Renal cortical epithelial cell (primary cell): Measurements from ENCODE around the gene POLH. TPM values are rescaled to one million over a fixed set of nuclear protein-coding genes. Genes with fewer than 3 reads are reported as not detected.

Experiments
- DNase-seq: peaks from one replicate; pipeline ENCODE4 v3.0.0-alpha.2; 2011; ENCODE audit warnings: low read depth
- total RNA-seq: library from RNA; depleted of rRNA; stranded (reverse); fragments of >200 nt; gene quantifications from 2 replicates; pipeline ENCODE4 v1.2.3, GENCODE V29; 2014

The POLH gene
- total RNA-seq, 1 donor from 2014 or later: 47.8 TPM

DNA sequence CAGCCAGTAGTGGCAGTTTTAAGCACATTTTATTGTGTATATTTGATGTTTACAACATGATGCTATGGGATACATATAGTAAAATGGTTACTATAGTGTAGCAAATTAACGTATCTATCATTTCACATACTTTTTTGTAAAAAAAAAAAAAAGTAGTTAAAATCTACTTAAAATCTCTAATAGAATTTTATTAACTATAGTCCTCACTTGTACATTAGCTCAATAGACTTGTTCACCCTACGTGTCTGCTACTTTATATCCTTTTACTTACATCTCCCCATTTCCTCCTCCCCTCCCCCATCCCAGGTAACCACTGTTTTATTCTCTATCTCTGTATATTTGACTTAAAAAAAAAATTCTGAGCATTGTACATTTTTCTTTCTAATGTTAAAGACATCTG lies 30.0 kb downstream of the POLH start:
- no peak for DNase-seq

DNA sequence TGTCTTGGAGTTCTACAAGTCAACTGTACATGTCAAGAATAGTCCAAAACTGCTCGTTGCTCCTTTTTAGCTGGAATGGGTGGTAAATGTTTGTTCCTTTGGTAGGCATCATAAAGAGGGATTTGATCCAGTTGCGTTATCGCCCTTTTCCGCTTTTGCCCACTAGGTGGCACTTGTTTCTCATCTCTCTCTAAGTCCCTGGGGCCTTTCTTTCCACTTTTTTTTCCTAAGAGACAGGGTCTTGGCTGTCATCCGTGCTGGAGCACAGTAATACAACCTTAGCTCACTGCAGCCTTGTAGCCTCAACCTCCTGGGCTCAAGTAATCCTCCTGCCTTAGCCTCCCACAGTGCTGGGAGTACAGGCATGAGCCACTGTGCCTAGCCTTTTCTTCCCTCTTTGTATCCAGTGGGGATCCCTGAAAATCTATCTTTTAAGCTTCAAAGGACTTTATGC lies 32.4 kb downstream of the POLH start:
- DNase-seq: peak; percentile 79

DNA sequence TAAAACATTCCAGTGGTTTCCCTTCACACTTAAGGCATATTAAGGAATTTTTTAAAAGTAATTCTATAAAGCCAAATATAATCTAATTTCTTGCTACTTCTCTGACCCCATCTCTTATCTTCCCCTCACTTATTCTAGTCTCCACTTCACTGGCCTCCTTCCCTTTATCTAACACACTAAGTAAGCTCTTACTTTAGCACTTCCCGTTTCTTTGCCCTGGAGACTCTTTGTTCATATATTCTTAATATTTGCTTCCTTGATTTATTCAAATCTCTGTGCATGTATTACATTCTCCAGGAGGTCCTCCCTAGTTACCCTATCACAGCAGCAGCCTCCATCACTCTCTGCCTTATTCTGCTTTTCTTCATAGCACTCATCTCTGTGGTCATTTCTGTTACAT lies 32.8 kb downstream of the POLH start:
- no peak for DNase-seq

DNA sequence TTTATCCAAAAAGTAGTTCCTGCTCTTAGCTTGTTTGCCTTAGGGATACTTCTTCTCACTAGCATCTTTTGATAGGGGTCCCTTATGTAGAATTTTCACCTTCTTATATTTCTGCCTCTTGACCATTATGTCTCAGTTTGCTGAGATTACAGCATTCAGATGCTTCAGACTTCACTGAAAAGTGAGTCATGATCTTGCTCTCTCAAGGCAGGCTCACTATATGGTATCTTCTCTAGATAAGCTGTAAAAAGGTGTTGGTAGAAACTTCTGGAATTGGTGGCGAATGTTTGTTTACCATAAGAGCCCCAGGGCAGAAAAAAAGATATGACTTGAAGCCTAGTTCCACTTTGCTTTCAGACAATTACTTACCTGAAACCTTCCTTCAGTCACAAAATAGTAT lies 33.4 kb downstream of the POLH start:
- no peak for DNase-seq

DNA sequence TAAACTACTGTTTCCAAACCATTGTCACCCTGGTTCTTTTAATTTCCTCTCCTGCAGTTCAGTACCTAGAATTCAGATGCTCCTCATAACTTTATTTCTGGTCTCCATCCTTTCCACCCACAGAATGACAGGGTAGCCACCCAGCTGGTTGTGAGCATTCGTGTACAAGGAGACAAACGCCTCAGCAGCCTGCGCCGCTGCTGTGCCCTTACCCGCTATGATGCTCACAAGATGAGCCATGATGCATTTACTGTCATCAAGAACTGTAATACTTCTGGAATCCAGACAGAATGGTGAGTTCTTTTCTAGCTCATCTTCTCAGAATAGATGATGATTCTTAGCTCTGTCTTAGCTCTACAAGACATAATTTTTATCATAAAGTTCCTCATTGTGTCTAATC lies 34.4 kb downstream of the POLH start:
- DNase-seq: no peak

DNA sequence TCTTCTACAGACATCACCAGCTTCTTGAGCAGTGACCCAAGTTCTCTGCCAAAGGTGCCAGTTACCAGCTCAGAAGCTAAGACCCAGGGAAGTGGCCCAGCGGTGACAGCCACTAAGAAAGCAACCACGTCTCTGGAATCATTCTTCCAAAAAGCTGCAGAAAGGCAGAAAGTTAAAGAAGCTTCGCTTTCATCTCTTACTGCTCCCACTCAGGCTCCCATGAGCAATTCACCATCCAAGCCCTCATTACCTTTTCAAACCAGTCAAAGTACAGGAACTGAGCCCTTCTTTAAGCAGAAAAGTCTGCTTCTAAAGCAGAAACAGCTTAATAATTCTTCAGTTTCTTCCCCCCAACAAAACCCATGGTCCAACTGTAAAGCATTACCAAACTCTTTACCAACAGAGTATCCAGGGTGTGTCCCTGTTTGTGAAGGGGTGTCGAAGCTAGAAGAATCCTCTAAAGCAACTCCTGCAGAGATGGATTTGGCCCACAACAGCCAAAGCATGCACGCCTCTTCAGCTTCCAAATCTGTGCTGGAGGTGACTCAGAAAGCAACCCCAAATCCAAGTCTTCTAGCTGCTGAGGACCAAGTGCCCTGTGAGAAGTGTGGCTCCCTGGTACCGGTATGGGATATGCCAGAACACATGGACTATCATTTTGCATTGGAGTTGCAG lies 37.9 kb downstream of the POLH start:
- no peak for DNase-seq

DNA sequence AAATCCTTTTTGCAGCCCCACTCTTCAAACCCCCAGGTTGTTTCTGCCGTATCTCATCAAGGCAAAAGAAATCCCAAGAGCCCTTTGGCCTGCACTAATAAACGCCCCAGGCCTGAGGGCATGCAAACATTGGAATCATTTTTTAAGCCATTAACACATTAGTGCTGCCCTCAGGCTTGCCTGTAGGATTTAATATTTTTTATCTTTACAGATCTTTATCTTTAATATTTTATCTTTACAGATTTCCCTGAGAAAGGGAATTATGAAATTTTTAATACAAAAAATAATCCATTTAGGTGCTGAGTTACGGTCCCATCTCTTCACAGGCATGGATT lies 38.4 kb downstream of the POLH start:
- no peak for DNase-seq

DNA sequence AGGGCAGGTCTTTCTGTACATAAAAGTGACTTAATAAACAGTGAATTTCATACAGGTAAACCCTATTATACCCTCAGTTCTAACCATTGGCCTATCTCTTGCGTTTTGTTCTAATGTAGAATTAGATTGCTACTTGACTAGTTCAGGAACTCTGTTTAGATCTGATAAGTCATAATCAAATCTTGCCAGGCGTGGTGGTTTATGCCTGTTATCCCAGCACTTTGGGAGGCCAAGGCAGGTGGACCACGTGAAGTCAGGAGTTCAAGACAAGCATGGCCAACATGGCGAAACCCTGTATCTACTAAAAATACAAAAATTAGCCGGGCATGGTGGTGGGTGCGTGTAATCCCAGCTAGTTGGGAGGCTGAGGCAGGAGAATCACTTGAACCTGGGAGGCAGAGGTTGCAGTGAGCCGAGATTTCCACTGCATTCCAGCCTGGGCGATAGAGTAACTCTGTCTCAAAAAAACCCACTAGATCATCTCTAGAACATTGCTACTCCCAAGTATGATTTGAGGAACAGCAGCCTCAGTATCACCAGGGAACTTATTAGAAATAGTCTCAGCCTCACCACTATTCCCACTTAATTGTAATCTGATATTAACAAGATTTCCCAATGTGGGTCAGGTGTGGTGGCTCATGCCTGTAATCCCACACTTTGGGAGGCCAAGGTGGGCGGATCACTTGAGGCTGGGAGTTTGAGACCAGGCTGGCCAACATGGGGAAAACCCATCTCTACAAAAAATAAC lies 40.9 kb downstream of the POLH start:
- no peak for DNase-seq

DNA sequence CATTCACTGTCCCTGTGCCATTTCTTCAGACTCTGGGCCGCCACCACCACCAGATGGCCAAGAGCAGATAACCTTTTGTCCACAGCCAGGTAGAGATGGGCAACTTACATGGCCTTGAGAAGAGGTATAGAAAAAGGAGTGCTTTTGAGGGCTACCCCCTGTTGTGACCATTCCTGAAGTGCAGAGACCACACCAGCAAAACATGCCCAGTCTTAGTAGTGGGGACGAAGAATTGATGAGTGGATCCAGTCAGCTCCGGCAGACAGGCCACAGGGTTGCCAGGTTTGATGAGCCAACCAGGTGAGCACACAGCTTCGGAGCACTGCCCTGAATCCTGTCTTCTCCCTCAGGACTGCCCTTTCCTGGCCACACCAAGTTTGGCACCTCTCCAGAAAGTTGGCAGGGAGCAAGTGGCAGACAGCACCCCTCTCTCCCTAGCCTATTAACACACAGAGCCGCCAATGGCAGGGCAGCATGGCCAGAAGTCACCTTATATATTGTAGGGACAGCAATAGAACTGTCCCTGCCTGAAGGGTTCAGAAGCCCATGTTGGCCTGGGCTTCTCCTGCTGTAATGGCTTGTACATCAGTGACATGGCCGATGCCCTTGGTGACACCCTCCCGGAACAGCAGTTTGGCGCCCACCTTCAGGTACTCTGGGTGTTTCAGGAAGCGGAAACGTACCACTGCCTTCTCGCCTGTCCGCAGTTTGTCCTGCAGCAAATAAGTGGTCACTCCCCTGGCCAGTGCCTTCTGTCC lies 45.3 kb downstream of the POLH start:
- DNase-seq: no peak

DNA sequence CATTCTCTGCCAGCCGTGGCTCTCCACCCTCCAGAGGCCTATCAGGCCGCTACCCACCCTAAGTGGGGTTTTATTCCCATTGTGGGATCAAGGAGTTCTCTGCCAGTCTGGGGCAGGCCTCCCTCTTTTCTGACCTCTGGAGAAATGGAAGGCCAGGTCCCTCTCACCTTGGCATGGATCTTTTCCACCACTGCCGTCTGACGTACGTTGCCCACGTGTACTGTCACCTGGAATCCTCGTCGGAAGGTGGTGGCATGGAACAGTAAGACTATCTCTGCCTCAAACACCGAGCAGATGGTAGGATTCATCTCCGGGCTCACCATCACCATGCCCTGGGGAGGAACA lies 45.8 kb downstream of the POLH start:
- no peak for DNase-seq

DNA sequence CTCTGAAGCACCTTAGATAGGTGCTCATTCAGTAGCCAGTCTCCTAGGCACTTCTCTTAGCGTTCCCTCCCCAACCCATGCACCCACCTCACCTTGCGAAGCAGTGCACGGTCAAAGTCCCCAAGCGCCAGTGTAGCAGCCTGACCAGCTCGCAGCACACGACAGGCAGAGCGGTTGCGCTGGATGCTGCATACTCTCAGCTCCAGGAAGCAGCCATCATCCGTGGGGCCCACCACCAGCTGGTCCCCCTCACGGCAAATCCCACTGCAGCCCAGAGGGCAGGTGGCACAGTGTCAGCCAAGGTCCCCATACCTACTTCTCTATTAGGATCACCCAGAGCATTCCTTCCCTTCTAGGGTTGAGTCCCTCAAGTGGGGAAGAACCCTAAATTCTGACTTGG lies 46.6 kb downstream of the POLH start:
- no peak for DNase-seq

DNA sequence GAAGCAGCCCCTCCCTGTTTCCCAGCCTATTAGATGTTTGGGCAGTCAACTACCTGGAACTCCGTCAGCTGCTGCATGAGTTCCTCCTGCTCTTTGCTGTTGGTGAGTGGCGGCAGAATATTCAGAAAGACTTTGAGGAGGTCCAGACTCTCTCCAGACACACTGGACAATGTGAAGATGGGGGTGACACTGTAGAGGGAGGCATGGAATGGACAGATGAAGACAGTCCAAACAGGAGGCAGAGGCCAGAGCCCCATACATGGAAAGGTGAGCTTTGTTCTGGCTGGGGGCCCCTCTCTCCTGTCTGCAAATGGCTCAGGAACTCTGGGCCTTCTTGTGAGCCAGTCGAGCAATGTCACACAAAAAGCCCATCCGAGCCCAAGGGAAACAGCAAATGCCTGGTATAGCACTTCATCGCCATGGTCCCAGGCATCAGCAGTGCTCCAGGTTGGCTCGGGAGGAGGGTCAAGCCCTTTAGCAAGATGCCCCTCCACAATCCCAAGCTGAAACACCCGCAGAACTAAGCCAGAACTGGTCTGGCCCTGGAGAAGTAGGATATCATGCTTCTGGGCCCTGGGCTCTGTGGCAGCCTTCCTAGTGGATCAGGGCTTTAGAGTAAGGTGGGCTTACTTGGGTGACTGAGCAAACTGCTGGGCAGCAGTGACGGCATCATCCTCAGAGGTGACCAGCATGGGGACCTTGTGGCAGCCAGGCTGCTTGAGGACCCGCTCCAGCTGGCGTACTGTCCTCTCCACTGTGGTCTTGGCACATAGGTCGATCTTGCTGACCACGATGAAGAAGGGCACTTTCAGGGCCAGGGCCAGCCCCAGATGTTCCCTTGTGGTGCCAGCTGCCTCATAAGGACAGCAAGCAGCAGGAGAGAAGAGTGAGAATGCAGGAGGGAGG lies 48.1 kb downstream of the POLH start:
- no peak for DNase-seq

DNA sequence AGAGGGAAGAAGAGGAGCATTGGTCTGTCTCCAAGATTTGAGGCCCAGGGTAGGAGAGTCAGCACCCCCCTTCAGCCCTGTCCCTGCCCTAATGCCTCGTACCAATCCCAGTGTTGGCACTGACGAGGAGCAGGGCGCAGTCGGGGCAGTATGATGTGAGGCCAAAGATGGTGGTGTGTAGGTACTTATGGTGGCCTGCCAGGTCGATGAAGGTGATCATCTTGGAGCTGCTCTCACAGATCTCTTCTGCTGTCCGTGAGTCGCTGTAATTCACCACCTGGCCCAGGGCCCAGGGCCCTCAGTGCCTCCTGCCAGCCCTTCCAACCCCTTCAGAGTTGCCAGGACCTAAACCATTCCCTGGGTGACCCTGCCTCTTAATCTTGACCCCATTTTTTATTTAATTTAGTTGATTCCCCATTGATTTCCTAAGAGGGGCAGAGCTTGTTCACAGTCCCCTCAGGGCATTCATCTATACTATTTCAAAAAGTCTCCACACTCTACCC lies 48.9 kb downstream of the POLH start:
- no peak for DNase-seq

DNA sequence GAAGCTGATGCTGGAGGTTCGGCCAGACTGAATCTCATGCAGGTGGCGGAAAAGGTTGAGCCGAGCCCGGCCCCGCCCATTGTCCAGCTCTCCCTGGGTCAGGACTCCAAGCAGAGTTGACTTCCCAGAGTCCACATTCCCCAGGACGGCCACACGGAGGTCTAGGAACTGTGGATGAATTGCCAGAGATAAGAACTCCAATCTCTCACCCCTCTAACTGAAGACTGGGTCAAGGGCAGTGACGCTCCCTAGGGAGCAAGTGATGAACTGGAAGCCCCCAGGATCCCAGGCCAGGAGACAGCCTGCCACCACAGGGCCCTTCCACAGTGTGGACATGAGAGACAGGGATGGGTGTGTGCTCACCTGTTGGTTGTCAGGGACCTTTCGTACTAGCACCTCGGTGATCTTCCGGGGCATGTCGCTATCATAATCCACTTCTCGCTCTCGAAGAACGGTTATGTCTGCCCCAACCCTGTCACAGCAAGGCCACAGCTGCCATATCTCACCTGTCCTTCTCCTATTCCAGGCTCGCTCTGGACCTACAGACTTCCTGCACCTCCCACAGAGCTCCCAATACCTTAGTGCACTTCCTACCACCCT lies 49.5 kb downstream of the POLH start:
- DNase-seq: no peak

DNA sequence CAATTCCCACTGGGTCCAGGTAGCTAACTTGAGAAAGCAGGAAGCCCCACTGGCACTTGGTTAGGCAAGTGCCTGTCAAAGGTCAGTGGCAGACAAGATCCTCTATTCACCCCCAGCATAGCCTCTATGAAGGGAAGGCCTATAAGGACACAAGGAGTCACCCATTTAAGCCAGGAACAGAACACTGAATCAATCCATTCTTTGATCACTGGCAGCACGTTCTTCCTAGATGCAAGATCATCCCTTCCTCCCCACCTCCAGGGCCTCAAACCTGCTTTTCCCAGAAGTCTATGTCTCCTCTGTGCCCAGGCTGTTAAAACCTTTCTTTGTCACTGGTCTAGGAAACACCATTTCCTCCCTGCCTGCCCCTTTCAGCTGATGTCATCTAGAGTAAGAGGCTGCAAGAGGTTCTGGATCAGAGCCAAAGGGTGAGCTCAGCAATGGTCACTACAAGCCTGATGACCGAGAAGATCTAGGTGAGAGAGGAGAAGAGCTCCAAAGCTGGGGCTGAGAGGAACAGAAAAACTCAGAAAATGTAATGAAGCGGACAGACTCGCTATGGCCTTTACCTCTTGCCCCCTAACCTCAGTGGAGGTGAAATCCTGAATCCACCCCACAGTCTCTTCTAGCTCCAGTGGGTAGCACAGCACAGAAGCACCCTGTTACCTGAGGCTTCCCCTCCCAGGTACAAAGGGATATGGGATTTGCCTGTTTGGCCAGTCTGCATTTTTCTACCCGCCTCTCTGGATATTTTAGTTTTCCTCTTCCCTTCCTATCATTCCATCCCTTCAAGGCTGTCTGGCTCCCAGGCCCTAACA lies 51.2 kb downstream of the POLH start:
- DNase-seq: peak; percentile 95

DNA sequence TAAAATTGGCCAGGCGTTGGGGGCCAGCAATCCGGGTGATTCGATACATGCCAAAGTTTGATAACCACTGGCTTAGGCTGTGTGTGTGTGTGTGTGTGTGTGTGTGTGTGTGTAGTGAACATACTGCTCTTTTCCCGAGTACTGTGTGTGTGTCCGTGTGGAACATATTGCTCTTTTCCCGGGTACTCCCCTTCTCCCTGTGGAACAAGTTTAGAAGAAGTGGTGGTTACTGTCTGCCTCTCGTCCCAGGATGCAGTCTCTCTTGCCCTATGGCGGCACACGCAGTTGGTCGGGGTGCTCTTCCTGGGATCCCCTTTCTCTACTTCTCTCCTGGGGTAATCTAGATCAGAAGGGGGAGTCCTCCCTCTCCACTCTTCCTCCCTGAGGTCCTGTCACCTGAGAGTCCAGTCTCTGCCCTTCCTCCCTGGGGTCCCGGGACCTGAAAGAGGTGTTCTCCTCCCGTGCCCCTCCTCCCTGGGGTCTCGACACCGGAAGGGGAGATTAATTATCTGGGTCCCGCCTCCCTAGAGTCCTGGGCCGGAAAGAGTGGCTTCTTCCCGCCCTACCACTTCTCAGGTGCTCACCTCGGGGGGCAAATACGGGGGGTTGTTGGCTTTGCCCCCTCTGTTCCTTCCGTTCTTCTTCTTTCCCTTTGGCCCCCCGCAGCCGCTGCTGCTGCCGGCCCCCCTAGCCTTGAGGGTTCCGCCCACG lies 52.6 kb downstream of the POLH start:
- no peak for DNase-seq

DNA sequence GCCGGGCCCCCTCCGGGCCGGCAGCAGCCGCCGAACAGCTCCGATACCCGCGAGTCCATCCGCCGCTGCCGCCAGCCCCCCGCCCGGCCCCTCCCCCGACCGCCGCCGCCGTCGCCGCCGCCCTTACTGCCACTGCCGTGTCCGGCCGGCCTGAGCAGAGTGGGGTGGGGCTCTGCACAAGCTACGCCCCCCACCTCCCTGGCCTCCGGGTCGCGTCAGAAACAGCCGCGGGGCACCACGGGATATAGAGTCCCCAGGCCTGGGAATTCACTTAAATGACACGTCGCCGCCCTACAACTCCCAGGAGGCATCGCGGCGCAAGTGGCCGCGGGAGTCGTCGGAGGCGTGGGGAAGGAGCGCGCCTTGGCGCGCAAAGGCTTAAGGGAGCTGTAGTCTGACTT lies 53.1 kb downstream of the POLH start, which contains the start of gene GTPBP2:
Gene GTPBP2 (minus strand): TSS at position 161 of the 401 bp plus-strand sequence. CDS start 102 bp downstream, at position 59.
- DNase-seq: peak; percentile 97

DNA sequence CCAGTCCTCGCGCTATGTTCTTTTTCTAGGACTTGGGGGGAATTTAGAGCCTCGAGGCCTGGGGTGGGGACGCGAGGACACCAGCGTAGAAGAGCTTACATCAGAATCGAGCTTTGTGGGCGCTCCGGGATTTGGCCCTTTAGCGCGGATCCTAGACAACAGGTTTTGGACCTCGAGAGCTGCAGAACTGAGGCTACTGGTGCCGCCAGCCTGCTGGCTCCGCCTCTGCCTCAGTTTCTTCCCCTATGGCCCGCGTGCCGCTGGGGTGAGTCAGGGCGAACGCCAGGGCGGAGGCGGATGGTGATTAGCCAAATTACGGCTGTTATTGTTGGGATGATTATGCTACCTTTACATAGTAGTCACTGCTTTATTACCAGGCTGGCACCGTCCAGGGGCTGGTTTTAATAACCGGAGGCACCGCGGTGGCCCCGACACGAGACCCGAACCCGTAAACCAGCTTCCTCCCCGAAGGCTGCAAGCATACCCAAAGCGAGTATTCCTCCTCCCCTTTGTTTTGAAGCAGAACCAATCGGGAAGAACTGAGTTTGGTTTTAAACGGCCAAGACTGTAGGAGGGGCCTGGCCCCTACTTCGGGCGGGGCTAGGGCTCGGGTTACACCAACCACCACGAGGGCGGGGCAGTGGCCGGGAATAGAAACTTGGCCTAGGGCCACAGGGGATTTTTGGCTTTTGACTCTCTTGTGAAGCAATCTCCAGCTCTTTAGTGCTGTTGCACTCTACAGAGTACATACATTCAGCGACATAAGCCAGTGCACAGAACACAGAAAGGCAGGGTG lies 53.7 kb downstream of the POLH start:
- peak; percentile 96 for DNase-seq
